ENCODE data around the gene CNGA3. TPM values are rescaled to one million over a fixed set of nuclear protein-coding genes. Genes with fewer than 3 reads are reported as not detected.

Gene CNGA3
- total and polyA plus RNA-seq, 2 experiments from 2014 or later = not detected

- TF ChIP-seq, protein P1, sequence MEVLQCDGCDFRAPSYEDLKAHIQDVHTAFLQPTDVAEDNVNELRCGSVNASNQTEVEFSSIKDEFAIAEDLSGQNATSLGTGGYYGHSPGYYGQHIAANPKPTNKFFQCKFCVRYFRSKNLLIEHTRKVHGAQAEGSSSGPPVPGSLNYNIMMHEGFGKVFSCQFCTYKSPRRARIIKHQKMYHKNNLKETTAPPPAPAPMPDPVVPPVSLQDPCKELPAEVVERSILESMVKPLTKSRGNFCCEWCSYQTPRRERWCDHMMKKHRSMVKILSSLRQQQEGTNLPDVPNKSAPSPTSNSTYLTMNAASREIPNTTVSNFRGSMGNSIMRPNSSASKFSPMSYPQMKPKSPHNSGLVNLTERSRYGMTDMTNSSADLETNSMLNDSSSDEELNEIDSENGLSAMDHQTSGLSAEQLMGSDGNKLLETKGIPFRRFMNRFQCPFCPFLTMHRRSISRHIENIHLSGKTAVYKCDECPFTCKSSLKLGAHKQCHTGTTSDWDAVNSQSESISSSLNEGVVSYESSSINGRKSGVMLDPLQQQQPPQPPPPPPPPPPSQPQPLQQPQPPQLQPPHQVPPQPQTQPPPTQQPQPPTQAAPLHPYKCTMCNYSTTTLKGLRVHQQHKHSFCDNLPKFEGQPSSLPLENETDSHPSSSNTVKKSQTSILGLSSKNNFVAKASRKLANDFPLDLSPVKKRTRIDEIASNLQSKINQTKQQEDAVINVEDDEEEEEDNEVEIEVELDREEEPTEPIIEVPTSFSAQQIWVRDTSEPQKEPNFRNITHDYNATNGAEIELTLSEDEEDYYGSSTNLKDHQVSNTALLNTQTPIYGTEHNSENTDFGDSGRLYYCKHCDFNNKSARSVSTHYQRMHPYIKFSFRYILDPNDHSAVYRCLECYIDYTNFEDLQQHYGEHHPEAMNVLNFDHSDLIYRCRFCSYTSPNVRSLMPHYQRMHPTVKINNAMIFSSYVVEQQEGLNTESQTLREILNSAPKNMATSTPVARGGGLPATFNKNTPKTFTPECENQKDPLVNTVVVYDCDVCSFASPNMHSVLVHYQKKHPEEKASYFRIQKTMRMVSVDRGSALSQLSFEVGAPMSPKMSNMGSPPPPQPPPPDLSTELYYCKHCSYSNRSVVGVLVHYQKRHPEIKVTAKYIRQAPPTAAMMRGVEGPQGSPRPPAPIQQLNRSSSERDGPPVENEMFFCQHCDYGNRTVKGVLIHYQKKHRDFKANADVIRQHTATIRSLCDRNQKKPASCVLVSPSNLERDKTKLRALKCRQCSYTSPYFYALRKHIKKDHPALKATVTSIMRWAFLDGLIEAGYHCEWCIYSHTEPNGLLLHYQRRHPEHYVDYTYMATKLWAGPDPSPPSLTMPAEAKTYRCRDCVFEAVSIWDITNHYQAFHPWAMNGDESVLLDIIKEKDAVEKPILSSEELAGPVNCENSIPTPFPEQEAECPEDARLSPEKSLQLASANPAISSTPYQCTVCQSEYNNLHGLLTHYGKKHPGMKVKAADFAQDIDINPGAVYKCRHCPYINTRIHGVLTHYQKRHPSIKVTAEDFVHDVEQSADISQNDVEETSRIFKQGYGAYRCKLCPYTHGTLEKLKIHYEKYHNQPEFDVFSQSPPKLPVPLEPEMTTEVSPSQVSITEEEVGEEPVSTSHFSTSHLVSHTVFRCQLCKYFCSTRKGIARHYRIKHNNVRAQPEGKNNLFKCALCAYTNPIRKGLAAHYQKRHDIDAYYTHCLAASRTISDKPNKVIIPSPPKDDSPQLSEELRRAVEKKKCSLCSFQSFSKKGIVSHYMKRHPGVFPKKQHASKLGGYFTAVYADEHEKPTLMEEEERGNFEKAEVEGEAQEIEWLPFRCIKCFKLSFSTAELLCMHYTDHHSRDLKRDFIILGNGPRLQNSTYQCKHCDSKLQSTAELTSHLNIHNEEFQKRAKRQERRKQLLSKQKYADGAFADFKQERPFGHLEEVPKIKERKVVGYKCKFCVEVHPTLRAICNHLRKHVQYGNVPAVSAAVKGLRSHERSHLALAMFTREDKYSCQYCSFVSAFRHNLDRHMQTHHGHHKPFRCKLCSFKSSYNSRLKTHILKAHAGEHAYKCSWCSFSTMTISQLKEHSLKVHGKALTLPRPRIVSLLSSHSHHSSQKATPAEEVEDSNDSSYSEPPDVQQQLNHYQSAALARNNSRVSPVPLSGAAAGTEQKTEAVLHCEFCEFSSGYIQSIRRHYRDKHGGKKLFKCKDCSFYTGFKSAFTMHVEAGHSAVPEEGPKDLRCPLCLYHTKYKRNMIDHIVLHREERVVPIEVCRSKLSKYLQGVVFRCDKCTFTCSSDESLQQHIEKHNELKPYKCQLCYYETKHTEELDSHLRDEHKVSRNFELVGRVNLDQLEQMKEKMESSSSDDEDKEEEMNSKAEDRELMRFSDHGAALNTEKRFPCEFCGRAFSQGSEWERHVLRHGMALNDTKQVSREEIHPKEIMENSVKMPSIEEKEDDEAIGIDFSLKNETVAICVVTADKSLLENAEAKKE (CRISPR knock-in tag; IDR thresholded peaks at IDR 0.05) = no peak
Observed at GRCh38 chr2:98299211-98299905, 46.9 kb upstream of the CNGA3 start (continued).

DNA sequence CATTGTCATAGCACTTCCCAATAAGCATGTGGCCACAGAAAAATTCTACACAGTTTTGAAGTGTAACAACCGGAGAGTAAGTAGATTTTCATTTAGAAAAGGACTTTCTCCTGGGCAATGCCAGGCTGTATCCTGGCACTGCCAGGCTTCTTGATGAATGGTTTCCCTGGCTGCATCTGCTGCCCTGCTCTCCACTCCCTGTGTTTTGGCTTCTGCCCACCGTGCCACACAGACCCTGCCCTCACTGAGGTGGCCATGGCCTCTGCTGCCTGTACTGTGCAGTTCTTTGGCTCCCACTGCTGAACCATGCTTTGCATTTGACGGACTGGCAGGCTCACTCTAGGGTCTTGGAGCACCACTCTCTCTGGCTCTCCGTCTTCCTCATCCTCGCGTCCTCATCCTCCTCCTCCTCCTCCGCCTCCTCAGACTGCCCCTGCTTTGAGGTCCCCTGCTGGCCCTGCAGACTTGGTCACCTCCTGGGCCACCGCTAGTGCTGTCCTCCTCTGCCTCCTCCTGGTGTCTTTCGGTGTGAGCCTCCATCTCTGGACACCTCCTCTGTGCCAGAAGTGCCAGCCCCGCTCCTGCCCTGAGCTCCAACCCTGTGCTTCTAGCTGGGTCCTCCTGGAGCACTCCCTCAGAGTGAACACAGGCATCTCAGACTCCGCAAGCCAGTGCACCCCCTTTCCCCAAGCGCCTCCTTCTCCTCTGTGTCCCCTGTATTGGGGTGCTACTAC is 45.9 kb upstream of the CNGA3 start:
- H3K27ac Mint-ChIP-seq = no peak overlapping the region
- no peak for ATAC-seq
- peaks cover 7% of the 10 kb centered on the region for H3K27me3 Mint-ChIP-seq (ENCODE audit: insufficient read depth, low read depth, poor library complexity)
- H3K79me2 ChIP-seq (replicated peaks; ENCODE audit: insufficient read depth) = no peaks in the 10 kb centered on the region
- no peak overlapping the region for H3K4me3 ChIP-seq
- H3K9me2 ChIP-seq (ENCODE audit: insufficient read depth) = 0 out of 2 replicates have a peak, but pooled peaks cover 9% of the 10 kb centered on the region
- no peak overlapping the region for H3K4me3 Mint-ChIP-seq
- no peaks in the 10 kb centered on the region for H3K36me3 ChIP-seq (ENCODE audit: insufficient read depth)
- H4K20me1 ChIP-seq (replicated peaks; ENCODE audit: insufficient read depth) = no peaks in the 10 kb centered on the region
- H3K4me1 Mint-ChIP-seq = peaks cover 9% of the 10 kb centered on the region; the same call in 2 of the 3 replicates
- H3F3A ChIP-seq (replicated peaks; ENCODE audit: low read depth) = no peaks in the 10 kb centered on the region
- no peaks in the 10 kb centered on the region for H3K27me3 ChIP-seq (ENCODE audit: insufficient read depth)
- no peak overlapping the region for H2AFZ ChIP-seq
- peaks cover 3% of the 10 kb centered on the region; the same call in 2 of the 3 replicates for H3K36me3 Mint-ChIP-seq (ENCODE audit: low read depth)
- no peaks in the 10 kb centered on the region for H3K4me1 ChIP-seq (ENCODE audit: insufficient read depth)
- no peak for DNase-seq (ENCODE audit: low spot score)
- no peak for TF ChIP-seq REST (IDR thresholded peaks at IDR 0.05; ENCODE audit: unreplicated experiment)
- no peak for TF ChIP-seq ZNF331 (CRISPR knock-in tag; IDR thresholded peaks at IDR 0.05; ENCODE audit: low read depth)
- no peak for TF ChIP-seq NANOG (IDR thresholded peaks at IDR 0.05; ENCODE audit: borderline replicate concordance)
- TF ChIP-seq STAT1 (IDR thresholded peaks at IDR 0.05; ENCODE audit: unreplicated experiment) = no peak
- H3K4me2 ChIP-seq = no peak overlapping the region
- no peaks in the 10 kb centered on the region for H3K9me3 Mint-ChIP-seq
- no peak overlapping the region for H3K27ac ChIP-seq (ENCODE audit: low read depth)

All from GM23338 (cell line).